ENCODE results near the gene SOCS6.
A peak's percentile ranks its signal among the peaks of the same experiment; 100 is the strongest.

The SOCS6 gene

DNA sequence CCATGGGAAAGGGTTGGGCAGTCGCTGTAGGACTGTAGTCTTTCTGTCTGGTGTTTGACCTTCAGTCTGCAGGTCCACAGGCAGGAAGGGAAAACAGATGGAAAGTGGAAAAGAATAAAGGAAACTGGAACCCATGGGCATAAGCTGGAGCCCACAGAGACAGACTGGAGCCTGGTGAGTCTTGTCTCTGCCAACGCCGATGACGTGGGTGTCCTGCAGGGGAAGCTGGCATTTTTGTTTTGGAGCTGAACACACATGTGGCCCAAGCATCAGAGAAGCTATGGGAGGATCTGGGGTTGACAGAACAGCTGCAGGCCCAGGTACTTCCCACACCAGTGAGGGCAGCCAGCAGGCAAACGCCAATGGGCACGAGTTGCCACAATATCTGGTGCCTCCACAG, 28.2 kb upstream of the SOCS6 start:
- Histone ChIP-seq H3K4me3 (no peak overlapping the region), H4K20me1 (no peaks in the 10 kb centered on the region), H3K4me2 (no peak overlapping the region), H3K9ac (no peak overlapping the region), H3K4me1 (no peaks in the 10 kb centered on the region), H3K9me3 (no peaks in the 10 kb centered on the region), H3K27ac (no peak overlapping the region), H3K36me3 (no peaks in the 10 kb centered on the region), H3K27me3 (no peaks in the 10 kb centered on the region)
- no peak for TF ChIP-seq Cebpa-rat (IDR thresholded peaks at IDR 0.05)

DNA sequence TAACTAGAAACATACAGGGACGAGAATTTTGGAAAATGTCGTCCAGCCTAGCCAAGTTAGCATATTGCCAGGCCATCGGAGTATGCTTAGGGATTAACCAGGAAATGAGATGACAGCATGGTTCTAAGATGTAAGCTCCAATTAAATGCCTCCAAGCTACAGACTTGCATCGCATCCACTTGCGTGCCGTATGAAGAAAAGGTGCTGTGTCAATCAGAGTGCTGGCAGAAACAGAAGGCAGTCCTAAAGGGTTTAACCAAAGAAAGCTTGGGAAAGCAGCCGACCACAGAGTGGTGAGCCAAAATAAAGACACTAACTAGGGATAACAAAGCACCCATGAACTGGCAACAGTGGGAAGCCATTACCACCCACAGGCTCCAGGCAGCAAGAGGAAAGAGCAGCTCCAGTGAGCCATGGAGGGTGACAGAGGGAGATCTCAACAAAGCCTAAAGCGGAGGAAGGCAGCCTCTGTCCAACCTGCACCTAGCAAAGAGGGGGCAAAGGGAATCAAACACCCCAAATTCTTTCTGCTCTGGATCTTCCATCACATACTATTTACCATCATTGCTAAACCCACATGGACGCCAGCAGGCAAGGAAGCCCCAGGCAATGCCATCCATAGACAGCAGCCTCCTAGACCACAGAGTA, 27.6 kb upstream of the SOCS6 start:
- H3K9me3 ChIP-seq: no peaks in the 10 kb centered on the region
- no peaks in the 10 kb centered on the region for H3K4me1 ChIP-seq
- no peak overlapping the region for H3K4me3 ChIP-seq
- TF ChIP-seq Cebpa-rat (IDR thresholded peaks at IDR 0.05): no peak
- no peaks in the 10 kb centered on the region for H4K20me1 ChIP-seq
- no peak overlapping the region for H3K9ac ChIP-seq
- H3K36me3 ChIP-seq: no peaks in the 10 kb centered on the region
- no peak overlapping the region for H3K4me2 ChIP-seq
- no peak overlapping the region for H3K27ac ChIP-seq
- no peaks in the 10 kb centered on the region for H3K27me3 ChIP-seq

DNA sequence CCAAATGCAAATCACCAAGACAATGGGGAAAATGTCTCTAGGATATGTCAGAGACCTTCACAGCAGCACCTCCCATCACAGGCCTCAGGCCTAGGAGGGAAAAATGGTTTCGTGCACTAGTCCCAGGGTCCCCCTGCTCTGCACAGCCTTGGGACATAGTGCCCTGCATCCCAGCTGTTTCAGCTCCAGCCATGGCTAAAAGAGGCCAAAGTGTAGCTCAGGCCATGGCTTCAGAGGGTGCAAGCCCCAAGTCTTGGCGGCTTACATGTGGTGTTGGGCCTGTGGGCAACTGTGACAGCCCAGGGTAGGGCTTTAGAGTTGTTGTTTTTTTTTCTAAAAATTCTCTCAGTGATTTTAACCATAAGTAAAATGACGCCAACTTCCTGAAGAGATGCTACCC, 25.5 kb upstream of the SOCS6 start:
- H4K20me1 ChIP-seq: no peaks in the 10 kb centered on the region
- no peaks in the 10 kb centered on the region for H3K27me3 ChIP-seq
- no peak for TF ChIP-seq Cebpa-rat (IDR thresholded peaks at IDR 0.05)
- H3K4me3 ChIP-seq: no peak overlapping the region
- H3K9me3 ChIP-seq: no peaks in the 10 kb centered on the region
- no peak overlapping the region for H3K9ac ChIP-seq
- H3K4me1 ChIP-seq: no peaks in the 10 kb centered on the region
- no peaks in the 10 kb centered on the region for H3K36me3 ChIP-seq
- no peak overlapping the region for H3K4me2 ChIP-seq
- no peak overlapping the region for H3K27ac ChIP-seq

DNA sequence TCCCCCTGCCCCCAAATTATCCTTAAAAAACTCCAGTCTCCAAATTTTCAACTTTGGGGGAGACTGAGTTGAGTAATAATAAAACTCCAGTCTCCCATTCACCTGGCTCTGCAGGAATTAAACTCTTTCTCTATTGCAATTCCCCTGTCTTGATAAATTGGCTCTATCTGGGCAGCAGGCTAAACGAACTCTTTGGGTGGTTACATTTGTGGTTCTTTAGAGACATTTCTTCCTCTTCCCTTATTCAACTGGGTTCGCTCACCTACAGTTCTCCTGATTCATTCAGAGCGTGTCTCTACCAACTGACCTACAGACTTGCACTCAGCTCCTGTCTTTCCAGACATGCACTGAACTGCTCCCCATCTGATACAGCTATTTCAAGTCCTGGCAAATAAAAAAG, 17.1 kb upstream of the SOCS6 start:
- TF ChIP-seq Cebpa-rat (IDR thresholded peaks at IDR 0.05): no peak
- H4K20me1 ChIP-seq: no peaks in the 10 kb centered on the region

DNA sequence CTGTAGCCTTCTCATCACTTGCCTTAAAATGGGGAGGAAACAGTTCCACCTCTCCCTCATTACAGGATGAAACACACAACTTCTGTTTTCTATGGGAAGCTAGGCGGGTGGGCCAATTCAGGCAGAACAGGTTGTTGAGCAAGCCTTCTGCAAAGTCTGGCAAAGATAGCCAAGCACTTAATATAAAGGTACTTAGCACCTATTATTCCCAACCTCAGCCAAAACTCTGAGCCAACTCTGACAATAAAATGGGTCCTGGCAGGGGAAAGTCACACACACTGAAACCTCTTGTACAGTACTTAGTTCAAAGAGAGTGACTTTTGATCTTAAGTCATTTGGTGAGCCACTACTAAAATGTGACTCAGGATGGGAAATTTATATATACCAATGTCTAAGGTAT, 15.8 kb upstream of the SOCS6 start:
- Histone ChIP-seq H3K27me3 (no peaks in the 10 kb centered on the region), H3K9me3 (peaks cover 27% of the 10 kb centered on the region), H3K9ac (no peak overlapping the region), H3K36me3 (no peaks in the 10 kb centered on the region), H3K4me3 (no peak overlapping the region), H3K4me2 (no peak overlapping the region), H3K27ac (no peak overlapping the region), H4K20me1 (no peaks in the 10 kb centered on the region), H3K4me1 (no peaks in the 10 kb centered on the region)
- TF ChIP-seq Cebpa-rat (IDR thresholded peaks at IDR 0.05): no peak

More for the DNA sequence above, 17.1 kb upstream of the SOCS6 start:
- Histone ChIP-seq H3K36me3 (no peaks in the 10 kb centered on the region), H3K27ac (no peak overlapping the region), H3K4me3 (no peak overlapping the region), H3K4me1 (no peaks in the 10 kb centered on the region), H3K9me3 (peaks cover 27% of the 10 kb centered on the region), H3K27me3 (no peaks in the 10 kb centered on the region), H3K4me2 (no peak overlapping the region), H3K9ac (no peak overlapping the region)

DNA sequence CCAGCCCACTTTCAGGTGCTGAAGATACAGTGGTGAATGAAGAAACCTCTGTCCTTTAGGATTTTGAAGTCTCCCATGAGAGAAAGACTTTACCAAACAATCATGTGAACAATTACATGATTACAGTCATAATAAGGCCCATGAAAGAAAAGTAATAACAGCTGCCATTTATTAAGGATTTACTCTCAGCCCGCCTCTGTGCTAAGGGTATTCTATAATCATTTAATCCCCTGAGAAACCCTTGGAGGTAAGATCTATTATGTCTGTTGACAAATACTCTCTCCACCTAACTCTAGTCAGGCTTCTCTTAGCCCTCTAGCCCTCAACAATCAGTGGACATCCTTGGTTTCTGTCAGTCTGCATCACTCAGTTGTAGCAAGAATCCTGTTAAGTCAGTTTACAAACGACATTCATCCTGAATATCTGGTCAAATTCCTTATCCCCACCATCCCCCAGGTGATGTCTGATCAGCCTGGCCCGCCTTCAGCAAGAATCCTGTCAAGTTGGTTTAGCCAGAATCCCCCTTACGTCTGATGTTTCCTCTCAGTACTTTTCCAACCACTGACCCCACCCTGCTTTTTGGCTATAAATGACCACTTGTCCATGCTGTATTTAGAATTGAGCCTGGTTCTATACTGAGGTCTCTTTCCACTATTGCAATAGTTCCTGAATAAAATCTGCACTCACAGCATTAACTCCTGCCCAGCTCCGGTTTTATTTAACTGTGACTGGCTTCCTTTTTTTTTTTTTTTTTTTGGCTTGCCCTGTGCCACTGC, 12.2 kb upstream of the SOCS6 start:
- Histone ChIP-seq H4K20me1 (no peaks in the 10 kb centered on the region), H3K4me2 (no peak overlapping the region), H3K4me1 (no peaks in the 10 kb centered on the region), H3K9ac (no peak overlapping the region), H3K36me3 (no peaks in the 10 kb centered on the region), H3K4me3 (no peak overlapping the region), H3K27me3 (no peaks in the 10 kb centered on the region), H3K27ac (no peak overlapping the region), H3K9me3 (peaks cover 32% of the 10 kb centered on the region)
- no peak for TF ChIP-seq Cebpa-rat (IDR thresholded peaks at IDR 0.05)

- H3K4me2 ChIP-seq: no peak overlapping the region
- no peak for TF ChIP-seq Cebpa-rat (IDR thresholded peaks at IDR 0.05)
- no peak overlapping the region for H3K27ac ChIP-seq
Observed at GRCh38 chr18:70279470-70279869, 9.4 kb upstream of the SOCS6 start.

GRCh38 chr18:70280007-70280925, 8.6 kb upstream of the SOCS6 start:
- TF ChIP-seq Cebpa-rat (IDR thresholded peaks at IDR 0.05): no peak
- Histone ChIP-seq H3K9me3 (peaks cover 23% of the 10 kb centered on the region), H3K27ac (no peak overlapping the region), H3K4me1 (peaks cover 11% of the 10 kb centered on the region), H3K4me2 (no peak overlapping the region), H3K4me3 (no peak overlapping the region), H3K36me3 (no peaks in the 10 kb centered on the region), H4K20me1 (no peaks in the 10 kb centered on the region), H3K9ac (no peak overlapping the region), H3K27me3 (no peaks in the 10 kb centered on the region)

More at GRCh38 chr18:70279470-70279869, 9.4 kb upstream of the SOCS6 start:
- peaks cover 23% of the 10 kb centered on the region for H3K9me3 ChIP-seq
- no peaks in the 10 kb centered on the region for H4K20me1 ChIP-seq
- peaks cover 3% of the 10 kb centered on the region for H3K4me1 ChIP-seq
- H3K9ac ChIP-seq: no peak overlapping the region
- H3K4me3 ChIP-seq: no peak overlapping the region
- H3K36me3 ChIP-seq: no peaks in the 10 kb centered on the region
- no peaks in the 10 kb centered on the region for H3K27me3 ChIP-seq

DNA sequence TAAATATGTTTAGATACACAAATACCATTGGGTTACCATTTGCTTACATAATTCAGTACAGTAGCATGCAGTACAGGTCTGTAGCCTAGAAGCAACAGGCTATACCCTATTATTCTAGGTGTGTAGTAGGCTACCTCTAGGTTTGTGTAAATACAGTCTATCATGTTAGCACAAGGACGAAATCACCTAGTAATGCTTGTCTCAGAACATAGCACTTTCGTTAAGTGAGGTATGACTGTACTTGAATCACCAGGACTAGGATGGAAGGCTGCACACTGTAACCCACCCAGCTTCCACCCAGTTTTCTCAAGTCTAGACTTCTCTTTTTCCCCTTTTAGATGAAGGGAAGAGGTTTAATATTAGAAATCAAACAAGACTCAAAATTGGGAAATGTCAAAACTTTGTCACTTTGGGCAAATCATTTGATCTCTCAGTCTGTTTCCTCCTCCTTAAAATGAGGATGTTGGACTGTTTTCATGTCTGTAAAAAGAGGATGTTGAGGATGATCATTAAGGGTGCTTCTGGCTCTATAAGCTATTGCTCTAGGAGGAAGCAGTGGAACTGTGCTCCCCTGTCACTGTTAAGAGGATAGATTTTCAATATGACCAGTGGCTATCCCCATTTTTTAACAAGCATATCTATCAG, 3.7 kb upstream of the SOCS6 start:
- no peak for TF ChIP-seq Cebpa-rat (IDR thresholded peaks at IDR 0.05)
- H3K27ac ChIP-seq: no peak overlapping the region
- H4K20me1 ChIP-seq: peaks cover 7% of the 10 kb centered on the region
- H3K27me3 ChIP-seq: no peaks in the 10 kb centered on the region
- peak overlapping the region; percentile 44 for H3K4me2 ChIP-seq
- H3K9me3 ChIP-seq: peaks cover 20% of the 10 kb centered on the region
- H3K4me3 ChIP-seq: no peak overlapping the region
- H3K9ac ChIP-seq: no peak overlapping the region
- peaks cover 35% of the 10 kb centered on the region for H3K4me1 ChIP-seq
- H3K36me3 ChIP-seq: no peaks in the 10 kb centered on the region

Data from BLaER1 (cell line).